8988T (cell line): ENCODE results near the gene PTPRK.

Source experiments
- DNase-seq: peaks from one replicate; pipeline ENCODE4 v3.0.0; 2011

Gene PTPRK

DNA sequence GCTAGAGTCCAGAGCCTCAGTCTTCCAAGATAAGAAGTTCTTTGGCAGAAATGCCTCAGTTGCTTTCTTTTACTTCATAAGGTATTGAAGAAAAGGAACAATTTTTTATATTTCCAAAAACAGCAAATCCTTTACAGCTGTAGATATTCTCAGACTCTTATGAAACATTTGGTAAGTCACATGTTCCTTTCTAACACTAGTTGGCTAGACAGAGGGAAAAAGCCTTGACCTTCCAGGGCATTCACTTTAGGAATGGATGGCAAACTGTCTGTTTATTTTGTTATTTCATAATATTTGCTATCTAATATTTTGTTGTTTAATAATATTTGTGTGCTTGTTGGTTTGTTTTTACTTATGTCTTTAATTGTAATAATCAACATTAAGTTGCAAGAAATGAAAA, 140.8 kb downstream of the PTPRK start:
- no peak for DNase-seq

GRCh38 chr6:128376952-128377503, 143.4 kb downstream of the PTPRK start:
- DNase-seq: no peak

- DNase-seq: no peak
Measured at GRCh38 chr6:128371136-128371535, 149.3 kb downstream of the PTPRK start.

GRCh38 chr6:128370072-128370471, 150.3 kb downstream of the PTPRK start:
- no peak for DNase-seq

GRCh38 chr6:128368213-128368944, 152.0 kb downstream of the PTPRK start:
- no peak for DNase-seq

GRCh38 chr6:128367437-128367836, 153.0 kb downstream of the PTPRK start:
- DNase-seq: no peak

- no peak for DNase-seq
Measured at GRCh38 chr6:128365520-128366160, 154.8 kb downstream of the PTPRK start.

- no peak for DNase-seq
Measured at GRCh38 chr6:128364766-128365519, 155.5 kb downstream of the PTPRK start.

DNA sequence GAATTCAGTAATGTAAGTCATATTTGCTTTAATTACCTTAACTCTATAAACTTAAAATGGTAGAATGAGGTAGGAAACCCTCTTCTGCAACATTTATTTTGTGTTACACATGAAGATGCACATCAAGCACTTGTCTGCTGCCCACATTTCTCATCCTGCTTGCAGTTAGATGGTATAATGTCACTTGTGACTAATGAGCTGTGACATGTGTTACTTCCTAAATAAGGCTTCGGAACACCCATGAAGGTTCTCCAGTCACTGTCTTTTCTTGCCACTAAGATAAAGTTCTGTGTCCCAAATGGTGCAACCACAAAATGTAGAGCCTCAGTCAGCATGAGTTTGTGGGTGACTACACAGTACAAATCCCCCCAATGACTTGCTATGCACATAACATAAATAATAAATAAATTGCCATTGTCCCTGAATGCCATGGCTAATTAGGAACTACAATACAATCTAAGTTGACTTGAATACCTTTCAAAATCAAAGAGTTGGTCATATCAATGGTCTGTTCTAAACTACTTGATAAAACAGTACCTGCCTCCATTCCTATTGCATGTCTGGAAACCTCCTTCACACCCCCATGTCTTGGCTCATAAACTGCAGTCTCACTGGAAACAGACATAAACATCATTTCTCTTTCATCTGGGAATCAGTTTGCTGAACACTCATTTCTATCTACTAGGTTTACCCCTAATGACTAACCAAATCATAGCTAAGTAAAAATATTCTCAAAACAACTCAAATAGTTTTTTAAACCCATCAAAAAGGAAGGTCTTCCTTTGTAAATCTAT, 157.2 kb downstream of the PTPRK start:
- no peak for DNase-seq

DNA sequence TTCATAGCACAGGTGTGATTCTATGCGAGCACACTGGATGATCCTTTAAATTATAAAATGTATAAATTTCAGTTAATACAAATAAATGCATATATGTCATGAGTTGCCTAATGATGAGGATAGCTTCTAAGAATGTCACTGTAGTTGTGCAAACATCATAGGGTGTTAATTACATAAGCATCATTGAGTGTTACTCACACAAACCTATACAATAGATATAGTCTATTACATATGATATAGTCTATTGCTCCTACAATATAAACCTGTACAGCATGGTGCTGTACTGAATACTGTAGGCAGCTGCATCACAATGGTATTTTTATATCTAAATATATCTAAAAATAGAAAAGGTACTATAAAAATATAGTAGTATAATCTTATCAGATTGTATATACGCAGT, 159.0 kb downstream of the PTPRK start:
- DNase-seq: no peak

GRCh38 chr6:128358244-128358776, 162.1 kb downstream of the PTPRK start:
- DNase-seq: no peak

GRCh38 chr6:128357392-128358130, 162.8 kb downstream of the PTPRK start:
- no peak for DNase-seq

GRCh38 chr6:128352366-128352765, 168.0 kb downstream of the PTPRK start:
- DNase-seq: no peak

DNA sequence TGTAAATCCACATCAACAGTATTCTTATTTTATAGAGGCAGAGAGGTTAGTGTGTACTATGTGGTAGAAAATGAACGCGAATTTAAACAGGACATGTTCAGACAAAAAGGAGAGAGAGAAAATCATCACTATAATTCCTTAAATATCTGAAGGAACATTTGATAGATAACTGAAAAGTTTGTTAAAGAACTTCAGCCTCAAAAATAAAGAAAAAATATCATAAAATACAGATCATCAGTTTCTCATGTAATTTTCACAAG, 169.2 kb downstream of the PTPRK start:
- DNase-seq: no peak

DNA sequence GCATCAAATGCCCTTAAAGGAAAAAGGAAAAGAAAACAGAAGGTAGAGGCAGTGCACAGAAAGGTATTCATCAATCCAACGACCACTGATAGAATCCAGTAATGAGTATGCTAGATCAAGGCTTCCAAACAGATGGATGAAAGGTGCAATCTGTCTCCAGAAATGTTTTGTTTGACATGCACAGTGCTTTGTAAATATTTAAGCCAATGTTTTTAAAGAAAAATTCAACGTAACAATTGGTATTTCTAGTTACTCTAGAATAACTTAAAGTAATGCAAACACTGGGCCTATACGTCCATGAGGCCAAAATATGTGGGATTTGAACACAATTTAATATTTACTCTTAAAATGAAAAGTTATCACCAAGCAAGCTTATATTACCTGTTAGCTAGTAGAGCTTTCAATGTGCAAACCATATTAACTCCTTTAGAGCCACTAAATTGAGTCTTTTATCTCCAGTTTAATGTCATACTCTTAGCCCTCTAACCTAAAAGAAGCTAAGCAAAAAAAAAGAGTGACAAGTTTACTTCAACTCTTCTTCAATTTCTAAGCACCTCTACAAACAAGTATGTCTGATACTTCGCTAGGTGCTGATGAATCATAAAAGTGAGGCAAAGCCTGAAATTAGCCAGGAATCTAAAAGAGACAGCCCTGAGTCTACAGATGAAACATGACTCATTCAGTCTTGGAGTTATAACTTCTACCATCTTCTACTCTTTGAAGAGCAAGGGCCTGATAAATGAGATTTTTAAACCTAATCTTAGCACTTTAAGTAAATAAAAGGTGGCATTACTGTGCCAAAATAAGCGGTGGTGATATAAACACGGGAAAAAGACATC, 169.8 kb downstream of the PTPRK start:
- no peak for DNase-seq

DNA sequence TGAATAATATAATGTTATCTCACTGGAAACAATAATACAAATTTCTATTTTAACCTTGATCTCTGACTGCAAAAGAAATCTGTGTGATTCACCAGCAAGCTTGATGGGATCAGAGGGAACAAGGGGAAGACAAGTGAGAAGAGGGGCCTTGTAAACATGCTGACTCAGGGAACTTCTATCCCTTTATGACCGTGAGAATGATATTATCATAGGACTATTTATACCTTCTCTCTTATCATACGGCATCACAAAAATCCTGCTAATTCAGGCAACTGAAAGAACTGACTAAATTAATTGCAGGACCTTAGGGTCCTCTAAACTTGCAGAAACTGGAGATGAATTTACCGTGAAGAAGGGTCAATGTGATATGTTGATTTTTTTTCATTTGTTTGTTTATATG, 173.3 kb downstream of the PTPRK start:
- no peak for DNase-seq

DNA sequence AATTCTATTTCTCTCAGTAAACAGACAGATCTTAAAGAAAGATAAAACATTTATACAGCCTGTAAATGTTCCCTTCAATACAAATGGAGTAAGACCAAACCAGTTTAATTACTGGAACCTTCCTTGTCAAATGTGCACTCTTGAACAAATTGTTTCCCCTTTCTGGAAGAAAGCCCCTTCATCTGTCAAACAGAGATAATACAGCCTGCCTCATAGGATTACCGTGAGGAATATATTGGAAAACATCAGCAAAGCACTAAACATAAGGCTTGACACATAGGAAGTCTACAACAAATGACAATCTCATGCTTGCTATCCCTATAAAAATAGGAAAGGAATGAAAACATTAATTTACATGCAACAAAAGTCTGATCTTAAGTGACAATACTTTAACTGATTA, 173.8 kb downstream of the PTPRK start:
- no peak for DNase-seq

- DNase-seq: no peak
Measured at GRCh38 chr6:128345278-128345677, 175.1 kb downstream of the PTPRK start.

GRCh38 chr6:128343706-128344105, 176.7 kb downstream of the PTPRK start:
- DNase-seq: no peak

GRCh38 chr6:128339635-128340450, 180.6 kb downstream of the PTPRK start:
- DNase-seq: no peak
